Ectodermal cell (in vitro differentiated cells): ENCODE measurements around the gene TAF8.

Experiments
- H3K27ac ChIP-seq: 2 replicates; pipeline ENCODE4 v1.7.0; 2013; ENCODE audit warnings: mild to moderate bottlenecking, low read depth, low read length; ENCODE audit not compliant: insufficient read depth, poor library complexity, severe bottlenecking
- H3K27me3 ChIP-seq: 2 replicates; pipeline ENCODE4 v1.7.0; 2013; ENCODE audit warnings: mild to moderate bottlenecking, low read length; ENCODE audit not compliant: insufficient read depth, control insufficient read depth, poor library complexity, severe bottlenecking
- H3K36me3 ChIP-seq: one replicate; pipeline ENCODE4 v1.7.0; 2013; ENCODE audit warnings: low read length; ENCODE audit not compliant: control insufficient read depth, insufficient read depth
- H3K4me1 ChIP-seq: one replicate; pipeline ENCODE4 v1.7.0; 2013; ENCODE audit warnings: low read length; ENCODE audit not compliant: control insufficient read depth, insufficient read depth
- H3K4me3 ChIP-seq: 2 replicates; pipeline ENCODE4 v1.7.0; 2013; ENCODE audit warnings: low read depth, low read length, control low read depth; ENCODE audit not compliant: insufficient read depth
- H3K9me3 ChIP-seq: 2 replicates; pipeline ENCODE4 v1.7.0; 2013; ENCODE audit warnings: mild to moderate bottlenecking, low read length, moderate library complexity; ENCODE audit not compliant: control insufficient read depth
- WGBS, 2 experiments: methylation state at CpG; one replicate each; pipeline ENCODE4 v1.1.7; 2013; ENCODE audit warnings: missing lambda C conversion rate in 2 of 2; 5-methylcytosine and 5-hydroxymethylcytosine counted together

The TAF8 gene

DNA sequence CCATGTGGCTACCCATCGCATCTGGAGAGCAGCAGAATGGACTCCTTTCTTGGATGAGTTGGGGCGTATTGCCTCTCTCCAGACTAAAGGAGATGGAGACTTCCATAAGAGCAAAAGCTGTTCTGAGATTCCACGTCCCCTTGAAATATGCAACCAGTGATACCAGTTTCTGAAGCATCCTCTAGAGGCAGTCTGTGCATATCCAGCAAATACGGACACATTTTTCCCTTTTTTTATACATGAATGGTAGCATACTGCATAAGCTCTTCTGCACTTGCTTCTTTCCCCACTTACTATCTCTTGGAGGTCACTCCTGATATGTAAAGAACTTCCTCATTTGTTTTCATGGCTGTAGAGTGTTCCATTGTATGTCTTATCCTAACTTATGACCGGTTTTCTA, 34.6 kb downstream of the TAF8 start:
- no peak overlapping the region for H3K27ac ChIP-seq
- no peaks in the 10 kb centered on the region for H3K36me3 ChIP-seq
- no peaks in the 10 kb centered on the region for H3K4me1 ChIP-seq
- no peaks in the 10 kb centered on the region for H3K9me3 ChIP-seq
- 91 to 95% methylated on average over 5 of the region's 5 CpGs for WGBS, 2 experiments
- H3K4me3 ChIP-seq, result no peak overlapping the region
- no peaks in the 10 kb centered on the region for H3K27me3 ChIP-seq

DNA sequence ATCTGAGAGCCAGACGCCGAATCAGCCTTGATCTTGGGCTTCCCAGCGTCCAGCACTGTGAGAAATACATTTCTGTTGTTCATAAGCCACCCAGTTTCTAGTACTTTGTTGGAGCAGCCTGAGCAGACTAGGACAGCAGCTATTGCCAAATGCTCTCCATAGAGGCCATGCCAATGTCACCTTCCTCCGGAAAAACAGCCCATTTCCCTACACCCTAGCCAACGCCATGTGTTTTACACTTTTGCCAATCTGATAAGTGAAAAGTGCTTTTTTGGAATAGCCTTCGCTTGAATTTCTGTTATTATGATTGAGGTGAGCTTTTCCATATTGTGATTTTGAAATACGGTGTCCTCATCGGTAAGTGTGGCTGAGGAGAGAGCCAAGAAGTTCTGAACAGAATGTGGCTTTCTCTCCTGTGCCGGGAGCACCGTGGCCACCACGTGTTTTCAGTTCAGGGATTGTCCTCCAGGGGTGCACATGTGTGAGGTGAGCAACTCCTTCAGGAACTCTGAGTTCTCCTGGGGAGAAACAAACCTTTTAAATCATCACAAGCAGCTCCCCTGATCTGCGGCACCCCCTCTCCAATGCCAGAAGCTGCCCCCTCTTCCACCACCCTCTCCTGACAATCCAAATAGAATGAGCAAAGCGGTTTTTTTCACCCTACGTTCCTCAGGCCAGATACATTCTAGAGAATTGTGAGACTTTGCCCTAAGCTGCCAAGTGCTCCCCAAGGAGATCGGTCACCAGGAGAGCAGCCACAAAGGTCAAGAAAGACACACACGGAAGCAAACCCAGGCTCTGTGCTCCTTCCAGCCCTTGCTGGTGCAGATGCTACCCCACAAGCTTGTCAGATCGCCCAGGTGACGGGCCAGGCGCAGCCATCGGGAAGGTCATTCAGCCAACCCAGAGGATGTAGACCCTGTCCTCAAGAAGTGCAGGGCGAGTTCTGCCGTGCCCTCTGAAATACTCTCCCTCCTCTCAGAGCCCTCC, 36.0 kb downstream of the TAF8 start:
- no peaks in the 10 kb centered on the region for H3K36me3 ChIP-seq
- H3K27me3 ChIP-seq, result no peaks in the 10 kb centered on the region
- 89 to 92% methylated on average over 22 of the region's 22 CpGs for WGBS, 2 experiments
- no peak overlapping the region for H3K4me3 ChIP-seq
- H3K27ac ChIP-seq, result no peak overlapping the region
- H3K9me3 ChIP-seq, result no peaks in the 10 kb centered on the region
- no peaks in the 10 kb centered on the region for H3K4me1 ChIP-seq

DNA sequence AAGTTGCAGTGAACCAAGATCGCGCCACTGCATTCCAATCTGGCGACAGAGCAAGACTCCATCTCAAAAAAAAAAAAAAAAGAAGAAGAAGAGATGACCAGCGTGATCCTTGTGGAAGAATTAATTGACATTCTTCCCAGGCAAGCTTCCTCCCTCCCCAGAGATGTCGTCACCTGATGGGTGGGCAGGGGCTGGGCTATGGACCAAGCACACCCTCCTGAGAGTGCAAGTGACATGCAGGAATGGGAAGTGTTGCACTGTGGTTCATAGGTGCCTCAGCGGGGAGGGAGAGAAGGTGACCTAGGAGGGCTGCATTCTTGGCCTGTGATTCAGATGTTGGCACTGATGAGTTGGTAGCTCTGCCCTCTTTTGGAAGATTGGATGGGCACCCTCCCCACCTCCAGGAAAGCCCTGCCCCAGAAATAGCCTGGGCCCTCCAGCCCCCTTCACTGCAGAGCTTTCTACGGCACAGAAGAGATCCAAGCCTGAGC, 37.8 kb downstream of the TAF8 start:
- Histone ChIP-seq H3K36me3 (no peaks in the 10 kb centered on the region), H3K4me1 (no peaks in the 10 kb centered on the region), H3K27me3 (no peaks in the 10 kb centered on the region), H3K9me3 (no peaks in the 10 kb centered on the region), H3K27ac (no peak overlapping the region), H3K4me3 (no peak overlapping the region)
- 81 to 83% methylated on average over 6 to 7 of the region's 7 CpGs for WGBS, 2 experiments

DNA sequence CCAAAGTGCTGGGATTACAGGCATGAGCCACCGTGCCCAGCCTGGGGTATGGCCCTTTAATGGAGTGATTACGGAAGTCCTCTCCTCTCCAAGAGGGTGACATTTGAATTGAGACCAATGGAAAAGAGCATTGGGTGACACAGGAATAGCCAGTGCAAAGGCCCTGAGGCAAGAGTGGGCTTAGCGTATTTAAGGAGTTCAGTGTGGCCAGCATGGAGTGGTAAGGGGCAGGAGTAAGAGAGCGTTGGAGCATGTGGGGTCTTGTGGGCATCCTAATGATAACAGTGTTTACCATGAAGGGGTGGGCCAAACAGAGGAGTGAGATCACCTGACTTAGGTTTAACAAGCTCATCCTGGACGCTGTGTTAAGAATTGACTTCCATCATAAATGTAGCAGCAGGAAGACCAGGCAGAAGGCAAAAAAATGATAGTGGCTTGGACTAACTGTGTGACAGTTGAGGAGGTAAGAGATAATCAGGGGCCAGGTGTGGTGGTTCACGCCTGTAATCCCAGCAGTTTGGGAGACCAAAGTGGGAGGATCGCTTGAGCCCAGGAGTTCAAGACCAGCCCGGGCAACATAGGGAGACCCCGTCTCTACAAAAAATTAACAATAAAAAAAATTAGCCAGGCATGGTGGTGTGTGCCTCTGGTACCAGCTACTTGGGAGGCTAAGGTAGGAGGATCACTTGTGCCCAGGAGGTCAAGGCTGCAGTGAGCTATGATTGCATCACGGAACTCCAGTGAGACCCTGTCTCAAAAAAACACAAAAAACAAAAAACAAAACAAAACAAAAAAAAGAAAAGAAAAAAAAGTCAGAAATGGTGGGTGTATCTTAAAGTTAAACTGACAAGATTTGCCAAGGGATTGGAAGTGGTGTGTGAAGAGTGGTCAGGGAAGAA, 40.7 kb downstream of the TAF8 start:
- H3K4me1 ChIP-seq, result no peaks in the 10 kb centered on the region
- H3K27ac ChIP-seq, result no peak overlapping the region
- WGBS, 2 experiments, result 94% methylated on average over 7 to 10 of the region's 10 CpGs
- no peaks in the 10 kb centered on the region for H3K27me3 ChIP-seq
- H3K4me3 ChIP-seq, result no peak overlapping the region
- no peaks in the 10 kb centered on the region for H3K9me3 ChIP-seq
- H3K36me3 ChIP-seq, result no peaks in the 10 kb centered on the region

GRCh38 chr6:42091718-42092023, 41.3 kb downstream of the TAF8 start:
- Histone ChIP-seq H3K27me3 (no peaks in the 10 kb centered on the region), H3K4me3 (no peak overlapping the region), H3K9me3 (no peaks in the 10 kb centered on the region), H3K4me1 (no peaks in the 10 kb centered on the region), H3K27ac (no peak overlapping the region), H3K36me3 (no peaks in the 10 kb centered on the region)
- WGBS, 2 experiments, result 90 to 93% methylated on average over 9 of the region's 9 CpGs

DNA sequence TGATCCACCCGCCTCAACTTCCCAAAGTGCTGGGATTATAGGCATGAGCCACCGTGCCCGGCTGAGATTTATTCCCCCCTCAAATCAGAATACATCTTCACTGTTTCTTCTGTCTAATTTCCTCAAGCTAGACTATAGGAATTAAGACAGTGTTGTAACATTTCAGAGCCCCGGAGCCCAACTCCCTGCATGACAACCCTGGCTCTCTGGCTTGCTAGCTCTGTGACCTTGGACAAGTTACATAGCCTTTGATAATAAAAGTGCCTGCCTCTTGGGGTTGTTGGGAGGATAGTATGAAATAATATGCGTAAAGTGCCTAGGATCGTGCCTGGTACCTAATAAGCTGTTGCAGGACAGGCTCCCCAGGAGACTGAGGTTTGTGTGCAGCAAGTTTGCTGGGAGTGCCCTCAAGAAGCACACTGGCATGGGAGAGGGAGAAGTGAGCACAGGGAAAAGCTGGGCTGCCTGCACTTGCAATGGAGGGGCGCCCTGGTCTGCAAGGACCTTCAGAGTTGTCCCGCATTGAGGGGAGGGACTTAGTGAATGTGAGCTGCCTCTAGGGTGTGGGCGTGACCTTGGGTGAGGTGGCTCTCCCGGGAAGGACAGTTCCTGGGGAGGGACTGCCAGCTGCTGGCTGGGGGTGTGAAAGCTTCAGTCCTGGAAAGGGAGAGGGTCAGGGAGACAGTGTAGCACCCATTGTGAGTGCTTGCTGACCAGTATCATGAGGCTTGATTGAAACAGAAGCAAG, 43.4 kb downstream of the TAF8 start:
- WGBS, 2 experiments, result 71 to 73% methylated on average over 10 of the region's 10 CpGs
- Histone ChIP-seq H3K4me1 (no peaks in the 10 kb centered on the region), H3K9me3 (no peaks in the 10 kb centered on the region), H3K27ac (no peak overlapping the region), H3K4me3 (no peak overlapping the region), H3K27me3 (no peaks in the 10 kb centered on the region), H3K36me3 (no peaks in the 10 kb centered on the region)

DNA sequence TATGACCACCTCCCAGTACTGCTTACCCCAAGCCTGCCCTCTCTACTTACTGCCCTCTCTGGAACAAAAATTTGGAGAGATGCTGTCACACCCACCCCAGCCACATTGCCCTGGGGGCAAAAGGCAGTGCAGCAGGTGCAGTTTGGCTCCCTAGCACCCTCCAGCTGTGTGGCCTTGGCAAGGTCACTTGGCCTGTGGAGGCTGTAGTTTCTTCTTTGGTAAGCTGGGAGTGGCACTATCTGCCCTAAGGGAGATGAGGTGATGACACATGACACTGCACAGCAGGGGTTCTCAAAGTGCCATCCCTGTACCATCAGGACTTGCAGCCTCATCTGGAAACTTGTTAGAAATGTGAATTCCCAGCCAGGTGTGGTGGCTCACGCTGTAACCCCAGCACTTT, 44.8 kb downstream of the TAF8 start:
- H3K27ac ChIP-seq, result no peak overlapping the region
- no peaks in the 10 kb centered on the region for H3K9me3 ChIP-seq
- H3K4me1 ChIP-seq, result no peaks in the 10 kb centered on the region
- no peak overlapping the region for H3K4me3 ChIP-seq
- no peaks in the 10 kb centered on the region for H3K36me3 ChIP-seq
- H3K27me3 ChIP-seq, result no peaks in the 10 kb centered on the region
- WGBS, 2 experiments, result 78 to 86% methylated on average over 1 of the region's 1 CpG

DNA sequence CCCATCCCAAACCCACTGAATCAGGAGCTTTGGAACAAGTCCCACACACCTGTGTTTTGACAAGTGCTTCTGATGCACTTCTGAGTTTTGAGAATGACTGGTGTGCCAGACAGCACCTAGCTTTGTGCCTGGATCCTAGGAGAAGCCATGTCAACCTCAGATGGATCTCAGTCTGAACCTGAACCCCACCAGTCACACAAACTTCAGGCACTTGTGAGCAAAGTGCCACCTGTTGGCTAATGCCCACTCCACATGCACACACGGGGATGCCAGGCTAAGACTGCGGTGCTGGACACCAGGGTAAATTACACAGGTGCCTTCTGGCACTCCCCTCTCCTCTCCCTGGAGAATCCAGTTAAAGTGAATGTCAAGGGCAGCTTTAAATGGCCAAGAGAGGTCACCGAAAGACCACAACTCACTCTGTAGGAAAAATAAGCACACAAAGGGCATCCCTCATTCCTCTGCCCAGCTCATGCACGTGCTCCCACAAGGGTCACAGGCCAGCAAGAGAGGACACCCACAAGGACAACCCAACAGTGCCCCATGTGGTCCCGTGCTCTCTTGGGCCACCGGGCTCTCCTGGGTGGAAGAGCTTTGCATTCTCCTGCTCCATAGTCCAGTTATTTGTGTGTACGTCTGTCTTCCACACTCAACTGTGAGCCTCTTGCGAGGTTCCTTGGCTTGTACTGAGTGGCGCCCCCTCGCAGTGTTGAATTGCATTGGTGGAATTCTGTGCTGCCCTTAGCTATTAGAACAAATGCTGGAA, 45.6 kb downstream of the TAF8 start:
- no peaks in the 10 kb centered on the region for H3K36me3 ChIP-seq
- H3K27ac ChIP-seq, result no peak overlapping the region
- H3K4me1 ChIP-seq, result no peaks in the 10 kb centered on the region
- no peak overlapping the region for H3K4me3 ChIP-seq
- no peaks in the 10 kb centered on the region for H3K9me3 ChIP-seq
- no peaks in the 10 kb centered on the region for H3K27me3 ChIP-seq
- WGBS, 2 experiments, result 81% methylated on average over 10 of the region's 10 CpGs

- 72 to 78% methylated on average over 13 of the region's 13 CpGs for WGBS, 2 experiments
- Histone ChIP-seq H3K4me3 (no peak overlapping the region), H3K9me3 (no peaks in the 10 kb centered on the region), H3K27me3 (peaks cover 2% of the 10 kb centered on the region), H3K36me3 (no peaks in the 10 kb centered on the region), H3K4me1 (peaks cover 3% of the 10 kb centered on the region), H3K27ac (no peak overlapping the region)
Measured at GRCh38 chr6:42099340-42100028, 49.2 kb downstream of the TAF8 start.
